Forelimb muscle (tissue), 1 donor: Measurements from ENCODE around the gene KRTAP10-6. TPM values are rescaled to one million over a fixed set of nuclear protein-coding genes. Genes with fewer than 3 reads are reported as not detected.
"Not testable (repeated sequence)": the region's sequence is repeated elsewhere in the genome, so short reads cannot be mapped to it uniquely, and the experiment has no call there.

ENCODE experiments used
- DNase-seq: peaks from one replicate; pipeline ENCODE4 v3.0.0-alpha.2; 2013; ENCODE audit warnings: low read depth
- polyA plus RNA-seq: library from polyadenylated mRNA; unstranded; fragments of 120-200 nt; gene quantifications from one replicate; pipeline ENCODE4 v1.2.1, GENCODE V29; 2013; ENCODE audit not compliant: insufficient read length

The KRTAP10-6 gene, protein sequence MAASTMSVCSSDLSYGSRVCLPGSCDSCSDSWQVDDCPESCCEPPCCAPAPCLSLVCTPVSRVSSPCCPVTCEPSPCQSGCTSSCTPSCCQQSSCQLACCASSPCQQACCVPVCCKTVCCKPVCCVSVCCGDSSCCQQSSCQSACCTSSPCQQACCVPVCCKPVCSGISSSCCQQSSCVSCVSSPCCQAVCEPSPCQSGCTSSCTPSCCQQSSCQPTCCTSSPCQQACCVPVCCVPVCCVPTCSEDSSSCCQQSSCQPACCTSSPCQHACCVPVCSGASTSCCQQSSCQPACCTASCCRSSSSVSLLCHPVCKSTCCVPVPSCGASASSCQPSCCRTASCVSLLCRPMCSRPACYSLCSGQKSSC
- polyA plus RNA-seq: not detected

GRCh38 chr21:44592446-44593311 is at the start of gene KRTAP10-6:
TSS of gene KRTAP10-6 (minus strand) at chr21:44592505. CDS start at chr21:44592484, 21 bp downstream.
- no peak for DNase-seq

- no peak for DNase-seq
These were observed 48.5 kb upstream of the KRTAP10-6 start for GRCh38 chr21:44640761-44641160.

GRCh38 chr21:44639331-44639655 is 47.0 kb upstream of the KRTAP10-6 start:
- no peak for DNase-seq

DNA sequence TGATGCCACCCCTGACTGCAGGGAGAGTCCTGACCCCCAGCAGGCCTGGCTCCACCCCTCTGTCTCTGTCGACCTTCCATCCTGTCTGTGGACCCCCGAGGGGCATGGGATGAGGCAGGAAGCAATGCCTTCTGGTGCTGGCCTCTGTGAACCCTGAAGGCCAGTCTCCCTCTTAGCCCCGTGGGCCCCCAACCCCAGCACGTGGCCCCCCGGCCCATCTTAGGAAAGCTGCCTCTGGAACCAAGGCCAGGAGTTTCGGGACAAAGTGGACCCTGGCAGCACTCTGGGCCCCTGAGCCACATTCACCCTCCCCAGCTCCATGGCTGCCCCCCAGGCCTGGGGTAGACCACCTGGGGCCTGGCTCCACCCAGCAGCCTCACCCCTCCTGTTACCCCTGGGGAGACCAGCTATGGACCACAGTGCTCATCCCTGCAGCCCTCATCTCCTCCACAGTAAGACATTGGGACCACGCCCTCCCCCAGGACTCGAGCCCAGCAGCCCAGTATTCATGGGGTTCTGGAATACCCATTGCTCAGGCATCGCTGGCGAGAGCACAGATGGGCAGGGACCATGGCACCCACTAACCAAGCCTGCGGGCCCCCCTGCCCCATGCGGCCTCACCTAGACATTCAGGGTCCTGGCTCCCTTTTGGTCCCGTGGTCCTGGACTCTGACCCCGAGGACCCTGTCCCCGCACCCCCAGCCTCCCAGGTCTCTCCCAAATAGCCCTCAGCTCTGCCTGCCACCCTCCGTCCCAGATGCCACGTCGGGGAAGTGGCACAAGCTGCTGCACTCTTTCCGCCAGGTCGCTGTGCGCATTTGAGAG is 46.4 kb upstream of the KRTAP10-6 start:
- not testable (repeated sequence) for DNase-seq

DNA sequence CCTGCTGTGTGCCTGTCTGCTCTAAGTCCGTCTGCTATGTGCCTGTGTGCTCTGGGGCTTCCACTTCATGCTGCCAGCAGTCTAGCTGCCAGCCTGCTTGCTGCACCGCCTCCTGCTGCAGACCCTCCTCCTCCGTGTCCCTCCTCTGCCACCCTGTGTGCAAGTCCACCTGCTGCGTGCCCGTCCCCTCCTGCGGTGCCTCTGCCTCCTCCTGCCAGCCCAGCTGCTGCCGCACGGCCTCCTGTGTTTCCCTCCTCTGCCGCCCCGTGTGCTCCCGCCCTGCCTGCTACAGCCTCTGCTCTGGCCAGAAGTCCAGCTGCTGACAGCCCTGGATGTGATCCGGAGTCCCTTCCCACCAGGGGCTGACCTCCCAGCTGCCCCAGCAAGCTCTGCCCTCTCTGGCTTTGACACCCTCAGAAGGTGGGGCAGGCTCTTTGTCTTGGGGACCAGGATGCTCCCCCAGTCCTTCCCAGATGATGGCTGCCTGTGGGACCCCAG is 45.6 kb upstream of the KRTAP10-6 start:
- not testable (repeated sequence) for DNase-seq

- DNase-seq: no peak
These were observed 44.9 kb upstream of the KRTAP10-6 start, which contains the start of gene KRTAP10-10 for GRCh38 chr21:44637018-44637850. TSS of gene KRTAP10-10 (plus strand) at chr21:44637356. CDS start at chr21:44637418, 62 bp downstream.

- DNase-seq: no peak
These were observed 44.1 kb upstream of the KRTAP10-6 start for GRCh38 chr21:44636209-44637017.

GRCh38 chr21:44632067-44632466 is 39.8 kb upstream of the KRTAP10-6 start:
- no peak for DNase-seq

DNA sequence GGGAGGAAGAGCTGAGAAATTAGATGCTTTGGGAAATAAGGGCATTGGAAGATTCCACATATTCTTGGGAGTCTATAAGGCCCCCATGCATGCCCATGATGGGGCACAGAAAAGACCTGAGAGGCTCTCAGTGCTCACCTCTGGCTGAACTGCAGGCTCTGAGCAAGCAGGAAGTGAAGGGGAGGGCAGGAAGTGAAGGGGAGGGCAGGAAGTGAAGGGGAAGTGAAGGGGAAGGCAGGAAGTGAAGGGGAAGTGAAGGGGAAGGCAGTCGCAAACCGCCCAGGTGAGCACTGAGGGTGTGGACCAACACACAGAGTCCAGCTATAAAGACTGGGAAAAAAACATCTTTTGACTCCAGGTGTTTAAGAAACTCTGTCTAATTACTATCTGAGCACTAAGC is 38.1 kb upstream of the KRTAP10-6 start:
- DNase-seq: no peak

DNA sequence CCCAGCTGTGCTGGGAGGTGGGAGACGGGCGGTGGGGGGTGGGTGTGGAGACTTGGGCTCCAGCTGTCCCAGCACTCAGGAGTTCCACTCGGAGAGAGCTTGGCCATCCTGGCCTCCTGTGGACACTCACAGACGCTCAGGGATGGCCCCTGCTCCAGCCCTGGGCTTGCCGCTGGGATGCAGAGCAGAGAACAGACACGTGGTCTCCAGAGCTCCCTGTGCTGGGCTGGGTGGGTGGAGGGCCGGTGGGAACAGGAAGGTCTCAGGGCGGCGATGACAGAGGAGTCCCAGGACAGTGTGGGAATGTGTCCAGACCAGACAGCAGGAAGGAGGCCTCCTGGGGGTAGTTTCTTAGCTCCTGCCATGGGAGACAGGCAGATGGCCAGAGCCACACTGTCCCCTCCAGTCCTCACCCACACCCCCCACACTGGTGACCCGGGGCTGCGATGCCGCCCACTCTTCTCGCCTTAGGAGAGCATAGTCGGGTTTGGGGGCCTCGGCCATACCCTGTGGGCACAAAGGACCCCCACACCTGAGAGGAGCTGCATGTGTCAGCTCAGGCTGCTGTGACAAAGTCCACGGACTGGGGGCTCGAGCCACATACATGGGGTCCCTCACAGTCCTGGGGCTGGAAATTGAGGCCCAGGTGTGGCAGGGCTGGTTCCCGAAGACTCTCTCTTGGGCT is 36.5 kb upstream of the KRTAP10-6 start:
- DNase-seq: no peak

DNA sequence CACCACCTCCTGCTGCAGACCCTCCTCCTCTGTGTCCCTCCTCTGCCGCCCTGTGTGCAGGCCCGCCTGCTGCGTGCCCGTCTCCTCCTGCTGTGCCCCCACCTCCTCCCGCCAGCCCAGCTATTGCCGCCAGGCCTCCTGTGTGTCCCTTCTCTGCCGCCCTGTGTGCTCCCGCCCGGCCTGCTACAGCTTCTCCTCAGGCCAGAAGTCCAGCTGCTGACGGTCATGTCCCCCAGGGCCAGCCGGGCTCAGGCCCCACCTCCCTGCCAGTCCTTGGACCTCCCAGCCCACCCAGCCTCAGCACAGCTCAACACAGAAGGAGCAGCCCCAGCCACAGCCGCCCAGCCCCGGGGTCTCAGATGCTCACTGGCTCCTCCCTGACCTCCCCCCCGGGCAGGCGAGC is 35.5 kb upstream of the KRTAP10-6 start:
- DNase-seq: not testable (repeated sequence)

DNA sequence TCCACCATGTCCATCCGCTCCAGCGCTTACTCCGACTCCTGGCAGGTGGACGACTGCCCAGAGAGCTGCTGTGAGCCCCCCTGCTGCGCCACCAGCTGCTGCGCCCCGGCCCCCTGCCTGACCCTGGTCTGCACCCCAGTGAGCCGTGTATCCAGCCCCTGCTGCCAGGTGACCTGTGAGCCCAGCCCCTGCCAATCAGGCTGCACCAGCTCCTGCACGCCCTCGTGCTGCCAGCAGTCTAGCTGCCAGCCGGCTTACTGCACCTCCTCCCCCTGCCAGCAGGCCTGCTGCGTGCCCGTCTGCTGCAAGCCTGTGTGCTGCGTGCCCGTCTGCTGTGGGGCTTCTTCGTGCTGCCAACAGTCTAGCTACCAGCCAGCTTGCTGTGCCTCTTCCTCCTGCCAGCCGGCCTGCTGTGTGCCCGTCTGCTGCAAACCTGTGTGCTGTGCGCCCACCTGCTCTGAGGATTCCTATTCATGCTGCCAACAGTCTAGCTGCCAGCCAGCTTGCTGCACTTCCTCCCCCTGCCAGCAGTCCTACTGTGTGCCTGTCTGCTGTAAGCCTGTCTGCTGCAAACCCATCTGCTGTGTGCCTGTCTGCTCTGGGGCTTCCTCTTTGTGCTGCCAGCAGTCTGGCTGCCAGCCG is 35.0 kb upstream of the KRTAP10-6 start:
- not testable (repeated sequence) for DNase-seq

DNA sequence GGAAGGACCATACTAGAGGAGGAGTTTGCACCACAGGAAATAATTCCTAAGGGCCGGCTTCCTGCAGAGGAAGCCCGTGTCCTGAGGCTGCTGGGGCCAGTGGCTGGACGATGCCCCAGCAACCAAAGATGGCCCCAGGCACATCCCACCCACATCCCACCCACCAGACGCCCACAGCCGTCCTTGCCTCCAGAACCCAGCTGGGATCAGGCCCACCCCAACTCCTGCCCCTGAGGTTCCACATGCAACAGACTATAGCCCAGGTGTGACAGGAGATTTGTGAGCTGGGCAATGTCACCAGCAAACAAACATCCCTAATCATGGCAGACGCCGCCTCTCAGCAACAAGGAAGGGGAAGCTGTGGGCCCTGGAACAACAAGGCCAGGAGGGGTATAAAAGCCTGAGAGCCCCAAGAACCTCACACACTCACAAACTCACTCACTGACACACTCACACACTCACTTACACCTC is 34.4 kb upstream of the KRTAP10-6 start, which contains the start of gene KRTAP10-9:
Gene KRTAP10-9, plus strand, starts transcription at position 421 of the 471 bp plus-strand sequence. CDS start 79 bp downstream, outside the sequence.
- no peak for DNase-seq

GRCh38 chr21:44626262-44626661 is 34.0 kb upstream of the KRTAP10-6 start:
- DNase-seq: no peak

GRCh38 chr21:44625756-44626155 is 33.5 kb upstream of the KRTAP10-6 start:
- DNase-seq: no peak

DNA sequence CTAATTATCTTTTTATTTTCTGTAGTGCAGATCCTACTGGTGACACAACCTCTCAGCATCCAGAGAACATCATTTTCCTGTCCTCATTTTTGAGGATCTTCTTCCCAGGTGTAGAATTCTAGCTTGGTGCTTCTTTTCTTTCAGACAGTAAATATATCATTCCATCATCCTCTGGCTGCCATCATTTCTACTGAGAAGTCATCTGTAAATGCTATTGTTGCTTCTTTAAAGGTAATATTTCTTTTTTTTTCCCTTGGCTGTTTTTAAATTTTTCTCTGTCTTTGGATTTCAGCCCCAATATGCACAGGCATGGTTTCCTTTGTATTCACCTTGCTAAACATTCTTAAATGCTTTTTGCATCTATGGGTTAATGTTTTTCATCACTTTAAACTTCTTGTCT is 31.3 kb upstream of the KRTAP10-6 start:
- no peak for DNase-seq

DNA sequence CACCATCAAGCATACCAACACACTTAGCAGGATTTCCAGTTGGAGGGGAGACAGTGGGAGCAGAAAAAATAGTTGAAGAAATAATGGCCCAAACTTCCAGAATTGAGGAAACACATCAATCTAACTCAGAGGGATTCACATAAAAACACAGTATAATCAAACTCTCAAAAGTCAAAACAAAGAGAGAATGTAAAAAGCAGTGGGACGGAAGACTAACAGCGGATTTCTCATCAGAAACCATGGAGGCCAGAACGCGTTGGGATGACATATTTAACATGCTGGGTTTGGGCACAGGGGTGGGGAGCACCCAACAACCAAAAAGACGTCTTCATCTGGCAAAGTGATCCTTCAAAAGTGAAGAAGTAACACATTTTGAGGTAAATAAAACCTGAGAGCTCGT is 27.6 kb upstream of the KRTAP10-6 start:
- DNase-seq: no peak

DNA sequence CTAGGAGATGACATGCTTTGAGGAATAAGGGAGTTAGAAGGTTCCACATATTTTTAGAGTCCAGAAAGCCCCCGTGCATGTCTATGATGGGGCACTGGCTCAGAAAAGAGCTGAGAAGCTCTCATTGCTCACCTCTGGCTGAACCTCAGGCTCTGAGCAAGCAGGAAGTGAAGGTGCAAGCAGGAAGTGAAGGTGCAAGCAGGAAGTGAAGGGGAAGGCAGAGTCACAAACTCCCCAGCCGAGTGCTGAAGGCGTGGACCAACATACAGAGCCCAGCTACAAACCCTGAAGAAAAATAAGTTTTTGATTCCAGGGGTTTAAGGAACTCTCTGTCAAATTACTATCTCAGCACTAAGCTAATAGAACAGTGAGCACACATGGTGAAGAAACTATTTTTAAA is 26.6 kb upstream of the KRTAP10-6 start:
- no peak for DNase-seq
